T follicular helper cell (primary cell): Measurements from ENCODE around the gene FSIP1.

Source experiments
- DNase-seq: peaks from one replicate; pipeline ENCODE4 v3.0.0-alpha.2; 2020; ENCODE audit warnings: low read depth

Gene FSIP1

DNA sequence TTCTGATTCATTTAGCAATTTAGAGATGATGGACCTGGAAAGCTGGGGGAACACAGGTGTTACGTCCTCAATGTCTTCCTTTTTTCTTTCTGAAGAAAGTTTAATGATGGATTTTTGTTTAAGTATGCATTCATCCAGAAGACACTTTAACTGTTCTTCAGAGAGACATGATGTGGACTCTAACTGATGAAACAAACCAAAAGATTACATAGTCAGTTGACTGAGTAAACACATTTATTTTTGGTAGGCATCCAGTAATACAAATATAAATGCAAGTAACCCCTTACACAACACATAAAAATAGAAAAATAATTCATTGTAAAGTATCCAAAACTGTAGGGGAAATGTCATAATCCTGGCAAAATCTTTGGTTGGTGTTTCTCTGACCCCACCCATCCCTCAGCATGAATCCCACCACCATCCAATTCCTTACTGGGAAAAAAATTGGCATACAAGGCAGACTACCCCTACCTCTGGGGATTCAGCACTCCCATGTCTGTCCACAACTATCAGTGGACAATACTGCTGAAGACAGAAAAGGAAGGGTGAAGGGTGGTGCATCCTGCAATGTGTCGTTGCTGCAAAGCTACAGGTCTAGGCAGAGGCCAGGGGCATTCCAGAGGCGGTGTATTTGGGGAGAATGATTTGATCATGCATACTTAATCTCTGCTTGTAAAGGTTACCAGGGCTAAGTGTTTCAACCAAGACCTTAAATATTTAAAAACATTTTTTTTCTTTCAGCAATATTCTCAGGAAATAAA is 164.4 kb downstream of the FSIP1 start:
- DNase-seq: no peak

GRCh38 chr15:39616731-39617455 is 165.7 kb downstream of the FSIP1 start:
- no peak for DNase-seq

- no peak for DNase-seq
Measured at GRCh38 chr15:39613861-39614260, 168.8 kb downstream of the FSIP1 start.

GRCh38 chr15:39613271-39613670 is 169.4 kb downstream of the FSIP1 start:
- DNase-seq: no peak

DNA sequence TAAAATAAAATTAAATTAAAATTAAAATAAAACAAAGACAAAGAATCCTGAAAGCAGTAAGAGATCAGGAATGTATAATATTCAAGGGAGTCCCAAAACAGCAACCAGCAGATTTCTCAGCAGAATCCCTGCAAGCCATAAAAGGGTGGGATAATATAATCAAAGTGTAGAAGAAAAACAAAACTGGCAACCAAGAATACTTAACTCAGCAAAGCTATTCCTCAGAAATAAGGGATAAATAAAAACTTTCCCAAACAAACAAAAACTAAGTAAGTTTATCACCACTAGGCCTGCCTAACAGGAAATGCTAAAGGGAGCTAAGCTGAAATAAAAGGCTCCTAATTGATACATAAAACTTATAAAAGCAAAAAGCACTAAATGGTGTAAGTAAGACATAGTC is 172.0 kb downstream of the FSIP1 start:
- no peak for DNase-seq

DNA sequence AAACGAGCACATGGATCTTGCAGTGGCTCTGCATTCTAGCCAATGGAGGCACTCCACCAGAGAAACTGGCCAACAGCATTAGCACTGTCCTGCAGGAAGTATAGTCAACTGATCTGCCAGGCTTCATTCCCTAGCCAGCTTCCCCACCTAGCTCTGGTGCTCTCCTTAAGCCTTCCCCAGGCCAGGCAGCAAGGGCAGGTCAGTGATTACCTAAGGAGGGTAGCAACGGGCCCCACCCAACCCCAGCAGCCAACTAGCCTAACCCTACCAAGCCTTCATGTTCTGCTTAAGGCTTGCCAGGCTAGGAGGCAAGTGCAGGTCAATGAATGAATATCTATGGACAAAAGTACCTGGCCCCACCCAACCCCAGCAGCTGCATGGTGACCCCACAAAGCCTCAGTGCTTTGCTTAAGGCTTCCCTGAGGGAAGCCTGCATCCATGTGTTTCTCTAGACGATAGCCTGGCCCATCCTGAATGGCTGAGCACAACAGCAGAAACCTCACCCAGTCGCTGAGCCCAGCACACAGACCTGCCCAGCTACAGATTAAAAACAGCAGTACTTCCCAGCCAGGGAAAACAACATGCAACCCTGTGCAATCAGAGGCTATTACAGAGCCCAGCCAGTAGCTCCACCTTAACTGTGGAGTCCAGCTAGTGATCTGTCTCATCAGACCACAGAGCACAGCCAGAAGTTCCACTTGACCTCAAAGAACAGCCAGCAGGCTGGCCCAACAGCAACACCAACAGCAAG is 173.3 kb downstream of the FSIP1 start:
- DNase-seq: no peak

DNA sequence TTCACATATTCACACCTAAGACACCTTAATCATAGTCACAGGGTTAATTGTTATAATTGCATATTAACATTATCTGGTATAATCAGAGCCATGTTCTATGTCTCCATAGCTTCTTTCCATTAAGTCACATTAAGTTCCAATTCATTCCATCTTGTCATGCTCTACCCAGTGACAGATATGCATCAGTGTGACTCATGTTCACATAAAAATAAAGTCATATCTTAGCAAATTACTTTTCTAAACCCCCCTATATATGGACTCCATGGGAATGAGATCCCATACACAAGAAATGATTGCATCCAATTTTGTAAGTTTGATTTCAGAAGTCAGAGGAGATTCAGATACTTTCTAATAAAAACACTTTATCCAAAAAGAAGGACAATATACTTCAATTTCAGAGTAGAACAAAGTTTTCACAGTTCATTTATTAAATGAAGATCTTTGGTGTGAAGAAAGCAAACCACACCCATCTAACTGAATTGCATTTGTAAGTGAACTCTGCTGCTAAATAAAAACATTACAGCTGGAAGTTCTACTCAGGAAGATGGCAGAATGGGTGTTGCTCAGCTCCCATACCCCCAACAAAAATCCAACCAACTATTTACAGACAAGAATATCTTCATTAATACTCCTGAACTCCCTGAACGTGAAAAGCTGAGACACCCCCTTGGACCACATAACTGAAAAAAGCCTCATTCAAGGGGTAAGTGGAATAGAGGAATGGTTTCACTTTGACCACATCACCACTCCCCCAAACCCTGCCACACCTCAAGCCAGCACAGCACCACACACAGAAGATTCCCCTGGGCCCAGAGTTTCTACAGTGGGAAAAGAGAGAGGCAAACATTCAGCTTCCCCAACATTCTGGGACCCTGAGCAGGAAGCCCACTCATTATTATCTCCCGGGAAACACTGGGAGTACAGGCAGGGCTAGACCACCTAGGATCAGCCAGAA is 174.2 kb downstream of the FSIP1 start:
- no peak for DNase-seq

DNA sequence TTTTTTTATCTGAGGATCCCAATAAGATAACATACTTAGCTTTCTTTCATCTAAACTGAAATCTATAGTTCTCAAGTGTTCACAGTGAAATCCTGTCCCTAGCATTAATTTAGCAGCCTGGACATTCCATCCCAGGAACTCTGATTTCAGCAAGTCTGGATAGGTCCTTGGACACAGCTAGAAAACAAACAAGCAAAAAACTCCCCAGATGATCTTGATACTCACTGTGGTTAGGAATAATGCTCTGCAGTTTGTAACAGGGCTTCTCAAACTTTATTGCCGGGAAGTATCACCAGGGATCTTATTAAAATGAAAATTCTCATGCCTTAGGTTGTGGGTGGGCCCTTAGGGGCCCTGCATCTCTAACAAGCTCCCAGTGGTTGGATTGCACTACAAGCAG is 177.5 kb downstream of the FSIP1 start:
- no peak for DNase-seq

DNA sequence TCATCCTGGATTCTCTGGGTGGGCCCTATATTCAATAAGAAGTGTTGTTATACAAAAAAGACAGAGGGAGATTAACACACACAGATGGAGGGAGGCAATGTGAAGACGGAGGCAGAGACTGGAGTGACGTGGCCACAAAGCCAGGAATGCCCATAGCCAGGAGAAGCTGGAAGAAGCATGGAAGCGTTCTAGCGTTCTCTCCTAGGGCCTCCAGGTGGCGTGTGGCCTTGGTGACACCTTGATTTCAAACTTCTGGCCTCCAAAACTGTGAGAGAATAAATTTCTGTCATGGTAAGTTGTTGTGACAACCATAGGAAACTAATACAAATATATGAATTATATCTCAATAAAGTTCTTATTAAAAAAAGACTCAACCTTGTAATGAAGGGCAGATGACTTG is 180.5 kb downstream of the FSIP1 start:
- DNase-seq: no peak

- no peak for DNase-seq
Measured at GRCh38 chr15:39599871-39600270, 182.8 kb downstream of the FSIP1 start.

DNA sequence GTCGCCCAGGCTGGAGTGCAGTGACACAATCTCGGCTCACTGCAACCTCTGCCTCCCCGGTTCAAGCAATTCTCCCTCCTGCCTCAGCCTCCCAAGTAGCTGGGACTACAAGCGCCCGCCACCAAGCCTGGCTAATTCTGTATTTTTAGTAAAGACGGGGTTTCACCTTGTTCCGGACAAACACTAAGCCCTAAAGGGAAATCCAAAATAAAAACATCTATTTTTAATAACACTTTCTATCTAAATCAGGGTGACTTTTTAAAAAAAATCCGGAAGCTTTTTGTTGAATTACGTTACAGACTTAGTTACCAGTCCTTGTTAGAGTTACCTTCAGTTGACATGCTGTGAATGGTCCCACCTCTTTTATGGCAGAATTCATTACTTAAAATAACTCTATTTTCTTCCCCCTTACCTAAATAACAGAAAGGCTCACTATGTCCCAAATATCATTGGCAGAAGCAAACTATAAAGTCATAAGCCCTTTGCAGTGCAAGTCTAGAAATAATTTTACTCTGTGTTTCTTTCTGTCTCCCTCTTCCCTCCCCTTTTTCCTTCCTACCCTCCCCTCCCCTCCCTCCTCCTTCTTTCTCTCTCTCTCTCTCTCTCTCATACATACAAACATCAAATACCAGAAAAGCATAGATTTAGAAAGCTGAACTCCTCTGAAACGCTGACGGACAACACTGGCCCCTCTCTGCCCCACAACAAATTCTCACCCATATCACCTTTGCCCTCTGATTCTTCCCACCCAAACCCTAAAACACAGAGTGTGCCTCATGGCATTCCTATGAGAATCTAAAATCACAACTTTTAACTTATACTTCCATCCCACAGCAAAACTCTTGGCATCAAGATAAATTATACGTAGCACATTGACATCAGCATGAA is 183.4 kb downstream of the FSIP1 start:
- no peak for DNase-seq

DNA sequence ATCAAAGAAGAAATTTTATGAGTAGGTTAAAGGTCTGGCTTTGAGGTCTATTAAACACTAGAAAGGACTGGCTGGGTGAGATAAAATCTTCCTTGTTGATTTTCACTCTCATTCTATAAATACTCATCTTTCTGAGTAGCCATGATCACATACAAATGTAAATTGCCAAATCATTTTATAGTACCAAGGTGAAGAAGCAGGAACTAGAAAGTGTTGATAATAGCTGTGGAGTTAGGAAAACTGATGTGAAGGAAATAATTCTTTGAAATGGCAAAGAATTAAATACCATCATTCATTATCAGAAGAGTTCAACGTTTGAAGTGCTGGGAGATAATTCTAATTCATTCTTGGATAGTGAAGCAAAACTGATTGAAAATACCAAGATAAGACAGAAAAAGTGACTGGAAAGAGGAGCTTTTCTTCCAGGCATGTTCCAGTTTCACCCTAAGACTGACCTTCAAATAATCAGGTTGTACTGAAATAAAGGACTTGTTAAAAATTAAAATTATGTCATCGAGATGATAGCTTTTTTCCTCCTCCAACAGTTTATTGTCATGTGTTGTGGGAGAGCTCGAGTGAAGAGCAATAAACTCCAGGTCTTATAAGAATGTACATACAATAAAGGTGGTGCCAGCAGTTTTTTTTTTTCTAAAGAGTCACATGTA is 184.3 kb downstream of the FSIP1 start:
- no peak for DNase-seq

DNA sequence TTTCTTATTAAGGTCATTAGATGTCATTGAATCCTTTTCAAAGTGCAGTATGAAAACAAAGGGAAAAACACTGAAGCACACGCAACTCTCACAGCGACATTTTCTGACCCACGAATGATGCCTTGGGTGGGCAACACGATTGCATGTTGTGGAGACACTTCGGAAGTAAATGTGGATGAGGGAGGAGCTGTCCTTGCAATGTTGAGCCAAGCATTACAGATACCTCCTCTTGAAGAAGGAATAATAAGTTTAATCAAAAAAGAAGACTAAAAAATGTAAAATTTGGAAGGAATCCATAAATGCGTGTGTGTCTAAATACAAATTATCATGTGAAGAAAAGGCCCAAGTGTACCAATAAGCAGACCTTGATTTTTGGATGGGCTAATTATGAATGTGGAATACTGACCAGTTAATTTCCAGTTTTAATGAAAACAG is 184.9 kb downstream of the FSIP1 start:
- DNase-seq: no peak

- DNase-seq: no peak
Measured at GRCh38 chr15:39597336-39597735, 185.3 kb downstream of the FSIP1 start.

DNA sequence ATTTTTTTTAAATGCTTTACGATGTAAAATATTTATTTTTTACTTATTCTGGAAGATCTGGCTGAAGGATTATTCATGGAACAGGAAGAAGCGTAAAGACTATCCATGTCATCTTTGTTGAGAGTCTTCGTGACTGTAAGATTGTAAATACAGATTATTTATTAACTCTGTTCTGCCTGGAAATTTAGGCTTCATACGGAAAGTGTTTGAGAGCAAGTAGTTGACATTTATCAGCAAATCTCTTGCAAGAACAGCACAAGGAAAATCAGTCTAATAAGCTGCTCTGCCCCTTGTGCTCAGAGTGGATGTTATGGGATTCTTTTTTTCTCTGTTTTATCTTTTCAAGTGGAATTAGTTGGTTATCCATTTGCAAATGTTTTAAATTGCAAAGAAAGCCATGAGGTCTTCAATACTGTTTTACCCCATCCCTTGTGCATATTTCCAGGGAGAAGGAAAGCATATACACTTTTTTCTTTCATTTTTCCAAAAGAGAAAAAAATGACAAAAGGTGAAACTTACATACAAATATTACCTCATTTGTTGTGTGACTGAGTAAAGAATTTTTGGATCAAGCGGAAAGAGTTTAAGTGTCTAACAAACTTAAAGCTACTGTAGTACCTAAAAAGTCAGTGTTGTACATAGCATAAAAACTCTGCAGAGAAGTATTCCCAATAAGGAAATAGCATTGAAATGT is 186.1 kb downstream of the FSIP1 start:
- no peak for DNase-seq

- no peak for DNase-seq
Measured at GRCh38 chr15:39595338-39596221, 187.1 kb downstream of the FSIP1 start.

GRCh38 chr15:39594446-39595337 is 187.9 kb downstream of the FSIP1 start:
- no peak for DNase-seq
